ENCODE measurements around the gene ZFYVE19.

ZFYVE19 gene

GRCh38 chr15:40793216-40793989 is 13.5 kb upstream of the ZFYVE19 start:
- DNase-seq = no peak
- H3K56ac ChIP-seq (ENCODE audit: low read length) = peak overlapping the region; percentile 19
- no peak overlapping the region for H3K9ac ChIP-seq (ENCODE audit: low read length)
- no peak overlapping the region for H3K27ac ChIP-seq (ENCODE audit: low read depth, low read length)
- H3K4ac ChIP-seq (ENCODE audit: low read depth, low read length) = no peak overlapping the region
- H3K4me1 ChIP-seq (ENCODE audit: control insufficient read depth, low read depth, low read length) = peaks cover 5% of the 10 kb centered on the region
- no peak overlapping the region for H3K4me2 ChIP-seq (ENCODE audit: low read length)
- no peaks in the 10 kb centered on the region for H3K36me3 ChIP-seq (ENCODE audit: control insufficient read depth, insufficient read depth, low read length)
- H3K79me2 ChIP-seq (ENCODE audit: control insufficient read depth, insufficient read depth, low read length) = peaks cover 2% of the 10 kb centered on the region
- H2BK5ac ChIP-seq (ENCODE audit: low read length) = no peak overlapping the region
- no peak overlapping the region for H3K4me3 ChIP-seq (ENCODE audit: low read length)
- no peak overlapping the region for H3K23ac ChIP-seq (ENCODE audit: low read length)
- H3K27me3 ChIP-seq (ENCODE audit: insufficient read depth, low read length, poor library complexity) = no peaks in the 10 kb centered on the region
- no peak overlapping the region for H2BK120ac ChIP-seq (ENCODE audit: low read depth, low read length)
- no peak overlapping the region for H2AK5ac ChIP-seq (ENCODE audit: low read length)
- H4K5ac ChIP-seq (ENCODE audit: low read length) = no peak overlapping the region
- H2BK15ac ChIP-seq (replicated peaks; ENCODE audit: low read depth) = no peak overlapping the region
- peaks cover 7% of the 10 kb centered on the region for H3K79me1 ChIP-seq (ENCODE audit: low read length)
- no peak overlapping the region for H3K18ac ChIP-seq (ENCODE audit: low read length)
- H4K8ac ChIP-seq (ENCODE audit: low read depth, low read length) = no peak overlapping the region
- WGBS (ENCODE audit: extremely low coverage, insufficient coverage, low lambda C conversion rate) = no CpG with 5 or more reads among the region's 9 CpGs

GRCh38 chr15:40796041-40796440 is 10.8 kb upstream of the ZFYVE19 start:
- no peak overlapping the region for H3K18ac ChIP-seq (ENCODE audit: low read length)
- no CpG with 5 or more reads among the region's 2 CpGs for WGBS (ENCODE audit: extremely low coverage, insufficient coverage, low lambda C conversion rate)

GRCh38 chr15:40796512-40796911 is 10.4 kb upstream of the ZFYVE19 start:
- Histone ChIP-seq H3K27ac (ENCODE audit: low read depth, low read length) (no peak overlapping the region), H2BK15ac (replicated peaks; ENCODE audit: low read depth) (no peak overlapping the region), H2BK120ac (ENCODE audit: low read depth, low read length) (no peak overlapping the region), H2AK5ac (ENCODE audit: low read length) (no peak overlapping the region), H3K79me2 (ENCODE audit: control insufficient read depth, insufficient read depth, low read length) (peaks cover 2% of the 10 kb centered on the region), H3K79me1 (ENCODE audit: low read length) (peaks cover 5% of the 10 kb centered on the region), H3K4me1 (ENCODE audit: control insufficient read depth, low read depth, low read length) (peaks cover 4% of the 10 kb centered on the region), H3K9ac (ENCODE audit: low read length) (no peak overlapping the region), H3K36me3 (ENCODE audit: control insufficient read depth, insufficient read depth, low read length) (no peaks in the 10 kb centered on the region), H3K23ac (ENCODE audit: low read length) (no peak overlapping the region), H3K4ac (ENCODE audit: low read depth, low read length) (no peak overlapping the region), H3K18ac (ENCODE audit: low read length) (no peak overlapping the region), H3K4me2 (ENCODE audit: low read length) (no peak overlapping the region), H4K8ac (ENCODE audit: low read depth, low read length) (no peak overlapping the region), H4K5ac (ENCODE audit: low read length) (no peak overlapping the region), H2BK5ac (ENCODE audit: low read length) (no peak overlapping the region), H3K27me3 (ENCODE audit: insufficient read depth, low read length, poor library complexity) (no peaks in the 10 kb centered on the region), H3K56ac (ENCODE audit: low read length) (no peak overlapping the region), H3K4me3 (ENCODE audit: low read length) (no peak overlapping the region)
- no CpG with 5 or more reads among the region's 5 CpGs for WGBS (ENCODE audit: extremely low coverage, insufficient coverage, low lambda C conversion rate)
- no peak for DNase-seq

More at GRCh38 chr15:40796041-40796440, 10.8 kb upstream of the ZFYVE19 start:
- Histone ChIP-seq H3K4me3 (ENCODE audit: low read length) (no peak overlapping the region), H3K79me1 (ENCODE audit: low read length) (peaks cover 5% of the 10 kb centered on the region), H4K8ac (ENCODE audit: low read depth, low read length) (no peak overlapping the region), H2BK120ac (ENCODE audit: low read depth, low read length) (no peak overlapping the region), H4K5ac (ENCODE audit: low read length) (no peak overlapping the region), H3K23ac (ENCODE audit: low read length) (no peak overlapping the region), H3K79me2 (ENCODE audit: control insufficient read depth, insufficient read depth, low read length) (peaks cover 2% of the 10 kb centered on the region), H2AK5ac (ENCODE audit: low read length) (no peak overlapping the region), H2BK15ac (replicated peaks; ENCODE audit: low read depth) (no peak overlapping the region), H3K4me1 (ENCODE audit: control insufficient read depth, low read depth, low read length) (peaks cover 4% of the 10 kb centered on the region), H3K27ac (ENCODE audit: low read depth, low read length) (no peak overlapping the region), H2BK5ac (ENCODE audit: low read length) (no peak overlapping the region), H3K4ac (ENCODE audit: low read depth, low read length) (no peak overlapping the region), H3K36me3 (ENCODE audit: control insufficient read depth, insufficient read depth, low read length) (no peaks in the 10 kb centered on the region), H3K27me3 (ENCODE audit: insufficient read depth, low read length, poor library complexity) (no peaks in the 10 kb centered on the region), H3K9ac (ENCODE audit: low read length) (no peak overlapping the region), H3K4me2 (ENCODE audit: low read length) (no peak overlapping the region), H3K56ac (ENCODE audit: low read length) (no peak overlapping the region)
- no peak for DNase-seq

GRCh38 chr15:40799523-40799922 is 7.4 kb upstream of the ZFYVE19 start:
- Histone ChIP-seq H2AK5ac (ENCODE audit: low read length) (no peak overlapping the region), H2BK120ac (ENCODE audit: low read depth, low read length) (no peak overlapping the region), H3K27me3 (ENCODE audit: insufficient read depth, low read length, poor library complexity) (no peaks in the 10 kb centered on the region), H2BK15ac (replicated peaks; ENCODE audit: low read depth) (no peak overlapping the region), H3K56ac (ENCODE audit: low read length) (no peak overlapping the region), H3K79me2 (ENCODE audit: control insufficient read depth, insufficient read depth, low read length) (no peaks in the 10 kb centered on the region), H3K79me1 (ENCODE audit: low read length) (no peaks in the 10 kb centered on the region), H3K4ac (ENCODE audit: low read depth, low read length) (no peak overlapping the region), H3K9ac (ENCODE audit: low read length) (no peak overlapping the region), H3K4me1 (ENCODE audit: control insufficient read depth, low read depth, low read length) (peaks cover 4% of the 10 kb centered on the region), H3K27ac (ENCODE audit: low read depth, low read length) (no peak overlapping the region), H2BK5ac (ENCODE audit: low read length) (no peak overlapping the region), H4K8ac (ENCODE audit: low read depth, low read length) (no peak overlapping the region), H3K18ac (ENCODE audit: low read length) (no peak overlapping the region), H3K4me2 (ENCODE audit: low read length) (no peak overlapping the region), H3K23ac (ENCODE audit: low read length) (no peak overlapping the region), H4K5ac (ENCODE audit: low read length) (no peak overlapping the region), H3K36me3 (ENCODE audit: control insufficient read depth, insufficient read depth, low read length) (no peaks in the 10 kb centered on the region), H3K4me3 (ENCODE audit: low read length) (no peak overlapping the region)
- DNase-seq = no peak
- WGBS (ENCODE audit: extremely low coverage, insufficient coverage, low lambda C conversion rate) = no CpG with 5 or more reads among the region's 3 CpGs

- no peaks in the 10 kb centered on the region for H3K36me3 ChIP-seq (ENCODE audit: control insufficient read depth, insufficient read depth, low read length)
- no peaks in the 10 kb centered on the region for H3K27me3 ChIP-seq (ENCODE audit: insufficient read depth, low read length, poor library complexity)
- H3K4ac ChIP-seq (ENCODE audit: low read depth, low read length) = no peak overlapping the region
- no peaks in the 10 kb centered on the region for H3K79me2 ChIP-seq (ENCODE audit: control insufficient read depth, insufficient read depth, low read length)
- no peak overlapping the region for H3K9ac ChIP-seq (ENCODE audit: low read length)
- no peak overlapping the region for H4K8ac ChIP-seq (ENCODE audit: low read depth, low read length)
- H3K4me2 ChIP-seq (ENCODE audit: low read length) = no peak overlapping the region
- DNase-seq = no peak
- no peak overlapping the region for H2BK15ac ChIP-seq (replicated peaks; ENCODE audit: low read depth)
- no peak overlapping the region for H3K56ac ChIP-seq (ENCODE audit: low read length)
- no peak overlapping the region for H3K23ac ChIP-seq (ENCODE audit: low read length)
- no peaks in the 10 kb centered on the region for H3K79me1 ChIP-seq (ENCODE audit: low read length)
- no peak overlapping the region for H2BK5ac ChIP-seq (ENCODE audit: low read length)
- H3K18ac ChIP-seq (ENCODE audit: low read length) = no peak overlapping the region
- no peak overlapping the region for H4K5ac ChIP-seq (ENCODE audit: low read length)
- no peak overlapping the region for H3K4me3 ChIP-seq (ENCODE audit: low read length)
- WGBS (ENCODE audit: extremely low coverage, insufficient coverage, low lambda C conversion rate) = no CpG with 5 or more reads among the region's 2 CpGs
- no peak overlapping the region for H2BK120ac ChIP-seq (ENCODE audit: low read depth, low read length)
- peaks cover 4% of the 10 kb centered on the region for H3K4me1 ChIP-seq (ENCODE audit: control insufficient read depth, low read depth, low read length)
- no peak overlapping the region for H3K27ac ChIP-seq (ENCODE audit: low read depth, low read length)
- H2AK5ac ChIP-seq (ENCODE audit: low read length) = no peak overlapping the region
These were observed 3.8 kb upstream of the ZFYVE19 start for GRCh38 chr15:40803076-40803475.

- no peak overlapping the region for H3K18ac ChIP-seq (ENCODE audit: low read length)
- no peak overlapping the region for H3K4me3 ChIP-seq (ENCODE audit: low read length)
- WGBS (ENCODE audit: extremely low coverage, insufficient coverage, low lambda C conversion rate) = no CpG with 5 or more reads among the region's 1 CpG
- H3K4ac ChIP-seq (ENCODE audit: low read depth, low read length) = no peak overlapping the region
- no peak overlapping the region for H2BK120ac ChIP-seq (ENCODE audit: low read depth, low read length)
- no peaks in the 10 kb centered on the region for H3K27me3 ChIP-seq (ENCODE audit: insufficient read depth, low read length, poor library complexity)
- no peak for DNase-seq
- H2BK15ac ChIP-seq (replicated peaks; ENCODE audit: low read depth) = no peak overlapping the region
- H2AK5ac ChIP-seq (ENCODE audit: low read length) = no peak overlapping the region
- no peak overlapping the region for H3K23ac ChIP-seq (ENCODE audit: low read length)
- H3K79me2 ChIP-seq (ENCODE audit: control insufficient read depth, insufficient read depth, low read length) = no peaks in the 10 kb centered on the region
- no peak overlapping the region for H4K5ac ChIP-seq (ENCODE audit: low read length)
- no peaks in the 10 kb centered on the region for H3K79me1 ChIP-seq (ENCODE audit: low read length)
- no peak overlapping the region for H2BK5ac ChIP-seq (ENCODE audit: low read length)
- H4K8ac ChIP-seq (ENCODE audit: low read depth, low read length) = no peak overlapping the region
- H3K36me3 ChIP-seq (ENCODE audit: control insufficient read depth, insufficient read depth, low read length) = no peaks in the 10 kb centered on the region
- H3K27ac ChIP-seq (ENCODE audit: low read depth, low read length) = no peak overlapping the region
- H3K56ac ChIP-seq (ENCODE audit: low read length) = no peak overlapping the region
- H3K4me2 ChIP-seq (ENCODE audit: low read length) = no peak overlapping the region
- H3K9ac ChIP-seq (ENCODE audit: low read length) = no peak overlapping the region
- peaks cover 3% of the 10 kb centered on the region for H3K4me1 ChIP-seq (ENCODE audit: control insufficient read depth, low read depth, low read length)
These were observed 3.2 kb upstream of the ZFYVE19 start for GRCh38 chr15:40803688-40804087.
